CD4-positive, alpha-beta T cell treated with Interleukin-15 for 4 hours (primary cell): ENCODE results near the gene VPS26C.

ENCODE experiments used
- DNase-seq: peaks from one replicate; pipeline ENCODE4 v3.0.0-alpha.2; 2020; ENCODE audit warnings: low spot score

VPS26C gene

DNA sequence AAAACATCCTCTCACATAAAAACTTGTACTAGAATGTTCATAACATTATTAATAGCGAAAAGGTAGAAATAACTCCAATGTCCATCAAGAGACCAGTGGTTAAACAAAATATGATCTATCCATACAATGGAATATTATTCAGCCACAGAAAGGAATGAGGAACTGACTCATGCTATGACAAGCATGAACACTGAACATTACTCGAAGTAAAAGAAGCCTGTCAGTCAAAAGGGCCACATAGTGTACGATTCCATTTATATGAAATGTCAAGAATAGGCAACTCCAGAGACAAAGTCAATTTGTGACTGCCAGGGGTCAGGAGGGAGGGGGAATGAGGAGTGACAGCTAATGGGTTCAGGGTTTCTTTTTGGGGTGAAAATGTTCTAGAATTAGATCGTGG, 2.3 kb downstream of the VPS26C start:
- no peak for DNase-seq

GRCh38 chr21:37263827-37264600, 3.1 kb downstream of the VPS26C start:
- DNase-seq: no peak

GRCh38 chr21:37259426-37259825, 7.7 kb downstream of the VPS26C start:
- DNase-seq: no peak

DNA sequence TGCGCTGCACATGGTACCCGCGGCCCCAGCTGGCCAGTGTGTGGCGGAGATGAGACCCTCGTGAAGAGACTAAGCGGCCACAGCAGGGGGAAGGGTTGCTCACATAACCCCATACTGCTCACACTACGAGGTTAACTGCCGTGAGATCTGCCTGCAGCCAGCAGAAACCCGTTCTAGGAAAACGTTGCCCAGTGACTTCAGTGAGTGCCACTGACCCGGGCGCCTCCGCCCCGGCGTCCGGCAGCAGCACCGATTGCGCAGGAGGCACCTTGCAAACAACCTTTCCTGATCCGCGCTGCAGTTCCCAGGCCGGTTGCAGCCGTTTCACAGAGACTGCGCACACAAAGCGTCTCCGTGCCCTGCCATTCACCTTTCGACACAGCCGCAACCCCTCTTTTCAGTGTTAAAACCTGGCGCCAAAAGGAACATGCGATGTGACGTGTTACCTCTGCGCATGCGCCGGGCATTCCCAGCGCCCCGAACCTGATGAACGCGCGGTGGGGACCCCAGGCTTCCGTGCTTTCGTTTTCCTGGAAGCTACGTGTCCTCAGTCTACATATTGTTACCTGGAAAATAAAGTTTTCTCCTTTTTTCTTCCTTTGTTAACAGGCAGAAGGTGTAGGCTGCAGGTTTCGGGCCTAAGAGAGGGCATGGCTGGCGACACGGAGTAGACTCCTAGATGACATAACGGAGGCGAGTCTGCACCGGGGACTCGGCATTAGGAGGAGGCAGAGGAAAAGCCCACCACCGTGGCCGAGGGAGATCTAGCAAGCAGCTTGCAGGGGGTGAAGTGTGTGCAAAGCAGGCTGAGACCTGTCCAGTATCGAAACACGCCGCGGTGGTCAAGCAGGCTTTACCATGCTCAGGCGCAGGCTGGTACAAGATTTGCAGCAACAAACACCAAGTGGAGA, 8.9 kb downstream of the VPS26C start:
- peak; percentile 78 for DNase-seq

DNA sequence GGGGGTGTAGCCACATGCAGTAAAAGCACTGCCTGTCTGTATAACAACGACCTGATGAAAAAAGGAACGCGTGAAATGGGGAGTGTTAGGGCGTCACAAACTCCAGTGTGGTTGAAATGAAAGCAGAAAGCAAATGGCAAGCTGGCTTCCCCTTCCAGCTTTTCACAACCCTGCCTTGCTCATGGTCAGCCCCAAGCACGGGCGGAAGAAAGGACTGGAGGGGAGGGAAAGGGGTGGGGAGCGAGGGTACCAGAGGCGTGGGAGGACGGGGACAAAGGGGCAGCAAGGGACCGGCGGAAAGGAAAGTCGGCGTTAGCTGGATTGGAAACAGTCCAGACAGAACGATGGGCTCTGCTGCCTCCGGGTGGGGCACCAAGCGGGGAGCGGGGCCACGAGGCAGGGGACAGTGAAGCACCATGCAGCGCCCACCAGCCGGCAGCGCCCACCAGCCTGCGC, 9.6 kb downstream of the VPS26C start:
- DNase-seq: no peak

GRCh38 chr21:37253991-37254390, 13.1 kb downstream of the VPS26C start:
- no peak for DNase-seq

DNA sequence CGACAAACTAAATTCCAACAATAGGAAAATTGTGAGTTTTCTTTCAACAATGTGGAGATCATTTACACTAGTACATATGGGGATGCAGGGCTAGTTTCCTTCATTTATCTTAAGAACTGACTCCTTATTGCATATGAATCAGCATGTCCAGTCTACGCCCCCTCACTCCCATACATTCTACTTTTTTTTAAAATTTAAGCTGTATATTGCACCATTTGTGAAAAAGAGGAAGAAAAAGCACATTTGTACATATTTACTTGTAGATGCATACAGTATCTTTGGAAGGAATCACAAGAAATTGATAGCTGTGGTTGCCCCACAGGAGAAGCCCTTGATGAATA, 15.9 kb downstream of the VPS26C start:
- DNase-seq: no peak

DNA sequence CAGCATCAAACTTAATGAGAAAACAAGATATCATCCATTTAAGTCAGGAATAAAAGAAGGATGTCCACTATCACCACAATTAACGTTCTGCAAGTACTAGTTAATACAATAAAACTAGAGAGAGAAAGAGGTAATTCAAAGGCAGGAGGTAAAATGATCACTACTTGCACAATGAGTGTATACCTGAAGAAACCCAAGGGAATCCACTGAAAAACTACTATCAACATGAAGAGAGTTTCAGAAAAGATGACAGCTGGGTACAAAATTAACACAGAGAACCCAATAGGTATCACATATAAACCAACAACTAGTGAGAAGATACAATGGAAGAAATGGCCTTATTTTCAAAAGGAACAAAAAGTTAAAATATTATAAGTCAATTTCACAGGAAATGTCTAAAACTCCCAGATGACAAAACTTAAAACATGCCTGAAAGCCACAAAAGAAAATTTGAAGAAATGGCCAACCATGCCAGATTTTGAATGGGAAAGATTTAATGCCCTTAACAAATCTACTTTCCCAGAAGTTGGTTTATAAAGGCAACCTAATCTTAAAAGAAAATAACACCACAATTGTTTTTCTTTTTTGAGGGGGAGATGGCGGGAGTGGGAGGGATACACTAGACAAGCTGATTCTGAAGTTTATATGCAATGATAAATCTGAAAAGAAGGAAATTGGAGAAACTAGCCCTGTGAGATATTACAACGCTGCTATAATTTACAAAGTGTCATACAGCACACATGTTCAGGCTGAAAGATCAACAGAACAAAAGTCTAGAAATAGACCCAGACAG, 17.8 kb downstream of the VPS26C start:
- no peak for DNase-seq

- DNase-seq: no peak
Observed at GRCh38 chr21:37248298-37248697, 18.8 kb downstream of the VPS26C start.

DNA sequence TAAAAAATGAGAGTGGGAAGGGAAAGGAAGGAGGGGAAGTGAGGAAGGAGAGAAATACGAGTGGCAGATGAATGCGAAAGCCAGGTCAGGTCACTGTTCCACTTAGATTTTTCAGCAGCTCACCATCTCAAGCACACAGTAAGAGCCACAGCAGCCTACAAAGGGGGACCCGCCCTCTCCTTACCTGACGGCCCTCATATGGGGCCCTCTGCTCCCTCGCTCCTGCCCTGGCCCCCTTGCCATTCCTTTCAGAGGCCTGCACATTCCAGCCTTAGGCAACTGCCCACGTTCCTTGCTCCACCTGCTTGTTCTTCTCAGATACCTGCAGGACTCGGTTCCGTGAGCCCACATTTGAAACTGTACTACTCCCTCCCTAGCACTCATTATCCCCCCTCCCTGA, 22.0 kb downstream of the VPS26C start:
- DNase-seq: no peak

DNA sequence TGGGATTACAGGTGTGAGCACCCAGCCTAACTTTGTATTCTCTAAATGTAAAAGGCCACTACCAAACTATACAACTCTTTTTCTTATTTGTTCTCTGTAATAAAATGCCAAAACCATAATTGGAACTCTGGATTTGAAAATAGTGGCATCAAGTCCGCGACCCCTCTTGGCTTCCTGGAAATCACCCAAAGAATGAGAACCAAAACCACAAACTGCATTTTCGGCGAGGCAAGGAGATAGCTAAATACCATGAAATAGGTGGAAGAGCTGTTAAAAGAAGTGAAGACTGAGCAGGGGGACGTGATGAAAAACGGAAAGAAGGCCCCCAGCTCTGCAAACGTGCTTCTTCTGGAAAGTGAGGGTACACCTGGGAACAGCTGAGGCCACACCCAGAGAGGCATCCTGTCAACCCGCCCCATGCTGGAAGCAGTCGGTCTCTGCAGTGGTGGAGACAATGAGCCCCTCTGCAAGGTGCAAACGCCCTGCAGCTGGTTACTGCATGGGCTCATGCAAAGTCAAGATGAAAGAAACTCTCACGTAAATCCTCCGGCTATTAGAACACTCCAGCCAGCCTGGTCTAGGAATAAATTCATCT, 22.5 kb downstream of the VPS26C start:
- no peak for DNase-seq

DNA sequence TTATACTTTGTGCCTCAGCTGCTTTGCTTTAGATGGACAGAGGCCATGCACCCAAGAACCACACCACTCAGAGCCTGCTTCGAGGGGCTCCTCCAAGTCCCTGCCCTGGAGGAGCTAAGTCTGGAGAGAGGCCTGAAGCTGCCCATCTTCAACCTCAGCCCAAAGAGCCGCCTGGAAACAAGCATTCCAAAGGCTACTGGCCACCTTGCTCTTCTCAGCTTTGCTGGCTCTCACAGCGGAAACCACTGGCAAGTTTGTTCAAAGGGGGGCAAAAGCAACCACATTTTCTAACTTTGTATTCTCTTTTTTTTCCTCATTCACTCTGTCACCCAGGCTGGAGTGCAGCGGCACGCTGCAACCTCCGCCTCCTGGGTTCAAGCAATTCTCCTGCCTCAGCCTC, 23.2 kb downstream of the VPS26C start:
- no peak for DNase-seq

- no peak for DNase-seq
Observed at GRCh38 chr21:37241426-37241825, 25.7 kb downstream of the VPS26C start.

- no peak for DNase-seq
Observed at GRCh38 chr21:37240978-37241377, 26.2 kb downstream of the VPS26C start.

DNA sequence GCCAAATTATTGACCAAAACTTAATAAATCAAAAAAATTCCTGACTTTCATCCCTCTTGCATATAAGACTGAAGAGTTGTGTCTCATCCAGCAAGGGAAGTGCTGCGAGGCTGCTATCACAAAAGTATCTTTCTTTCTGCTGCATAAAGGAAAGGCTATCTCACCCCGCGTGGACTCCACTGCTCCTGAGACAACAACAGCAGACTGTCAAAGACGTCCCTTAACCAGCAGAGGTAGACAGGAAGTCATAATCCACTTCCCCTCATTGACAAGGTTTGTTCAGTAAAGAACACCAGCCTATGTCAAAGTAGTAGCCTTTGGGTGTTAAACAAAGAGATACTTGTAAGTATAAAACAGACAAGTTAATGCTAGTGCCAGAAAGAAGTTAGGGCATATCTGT, 29.4 kb downstream of the VPS26C start:
- no peak for DNase-seq

DNA sequence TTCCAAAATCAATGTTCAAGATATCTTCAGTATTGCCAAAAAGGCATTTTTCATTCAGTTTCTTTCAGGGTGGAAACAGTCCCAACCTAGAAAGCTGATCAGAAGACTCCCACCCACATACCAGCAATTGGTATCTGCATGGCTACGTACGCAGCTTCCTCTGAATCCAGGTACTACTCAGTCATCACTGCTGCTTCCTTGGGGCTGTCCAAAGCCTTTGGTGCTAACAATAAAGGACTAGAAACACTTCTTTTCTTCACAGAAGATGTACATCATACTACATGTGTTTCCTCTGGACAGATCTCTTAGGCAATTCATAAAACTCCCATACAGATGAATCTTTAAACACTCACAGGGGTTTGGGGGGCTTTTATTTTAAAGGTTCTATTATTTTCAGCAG, 29.8 kb downstream of the VPS26C start:
- DNase-seq: no peak

DNA sequence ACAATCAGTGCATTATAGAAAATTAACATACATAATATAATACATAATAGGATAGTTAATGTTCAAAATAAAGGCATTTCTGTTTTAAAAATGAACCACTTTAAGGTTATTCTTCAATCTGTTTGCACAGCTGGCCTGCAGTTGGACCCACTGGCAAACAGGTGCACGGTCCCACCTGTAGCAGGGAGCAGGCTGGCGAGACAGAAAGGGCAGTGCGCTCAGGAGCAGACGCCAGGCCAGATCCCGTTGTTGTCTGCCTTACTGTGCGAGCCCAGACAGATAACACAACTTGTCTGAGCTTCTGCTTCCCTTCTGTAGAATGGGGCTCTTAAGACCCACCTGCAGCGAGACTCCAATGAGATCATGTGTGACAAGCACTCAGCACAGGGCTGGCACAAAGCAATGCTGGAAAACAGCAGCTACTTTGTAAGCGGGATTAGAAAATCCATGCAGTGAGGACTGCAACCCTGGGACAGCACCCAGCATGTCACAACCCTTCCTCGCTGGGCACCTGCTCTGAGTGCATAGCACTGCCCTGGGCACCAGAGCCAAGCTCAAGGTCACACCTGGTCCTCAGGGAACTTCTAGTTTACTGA, 33.5 kb downstream of the VPS26C start:
- DNase-seq: no peak

DNA sequence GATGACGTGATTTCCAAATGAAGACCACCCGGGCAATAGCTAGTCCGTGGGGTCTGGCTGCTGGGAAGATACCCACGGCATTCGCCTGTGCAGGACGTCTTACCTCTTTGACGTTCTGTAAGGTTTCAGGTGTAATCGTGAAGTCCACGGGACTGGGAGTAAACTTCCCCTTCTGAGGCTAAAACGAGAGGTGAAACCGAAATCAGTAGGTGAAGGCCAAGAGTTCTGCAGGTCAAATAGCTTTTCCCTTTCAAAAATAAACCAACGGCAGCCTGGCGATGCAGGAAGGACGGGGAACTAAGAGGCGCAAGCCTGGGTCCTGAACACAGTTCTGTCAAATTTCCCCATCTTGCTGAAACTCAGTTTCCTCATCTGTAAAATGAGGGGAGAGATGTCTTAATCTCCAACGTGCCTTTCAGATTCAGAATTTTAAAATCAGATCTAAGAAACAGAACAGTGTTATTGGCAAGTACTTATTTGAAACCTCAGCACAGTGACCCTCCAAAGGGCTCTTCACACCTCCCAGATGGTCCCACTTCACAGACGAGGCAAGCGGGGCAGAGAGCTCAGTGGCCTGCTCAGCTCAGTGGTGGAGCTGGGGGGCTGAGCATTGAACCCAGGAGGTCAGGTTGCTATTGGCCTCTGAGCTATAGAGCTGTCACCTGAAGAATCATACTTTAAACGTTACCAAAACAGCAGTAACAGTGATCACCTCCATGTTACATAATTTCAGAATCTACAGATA, 34.7 kb downstream of the VPS26C start:
- no peak for DNase-seq

- DNase-seq: no peak
Observed at GRCh38 chr21:37231671-37232070, 35.5 kb downstream of the VPS26C start.

DNA sequence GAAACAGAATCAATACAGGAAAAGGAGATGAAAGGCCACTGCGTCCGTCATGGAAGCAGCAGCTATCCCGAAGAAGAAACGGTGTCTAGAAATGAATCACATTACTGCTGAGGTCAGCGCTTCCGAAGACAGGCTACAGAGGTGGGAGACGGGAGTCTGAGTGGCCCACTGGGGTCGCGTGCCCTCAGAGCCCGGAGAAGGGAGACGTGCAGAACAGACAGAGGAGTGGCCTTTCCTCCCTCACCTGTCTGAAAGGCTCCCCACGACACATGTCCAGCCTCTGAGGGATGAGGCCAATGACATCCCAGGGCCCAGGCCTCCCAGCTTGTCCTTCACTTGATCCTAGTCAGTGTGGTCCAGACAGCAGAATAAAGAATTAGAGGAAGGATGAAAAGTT, 35.9 kb downstream of the VPS26C start:
- DNase-seq: no peak

GRCh38 chr21:37230632-37231248, 36.4 kb downstream of the VPS26C start:
- no peak for DNase-seq
